Neural cell (in vitro differentiated cells): ENCODE data around the gene ERICH6.

Experiments used
- CTCF ChIP-seq: fragments of 450-650 bp; IDR thresholded peaks from 2 replicates; pipeline ENCODE4 v1.5.1; 2014; ENCODE audit warnings: antibody characterized with exemption, mild to moderate bottlenecking, moderate library complexity; ENCODE audit not compliant: poor library complexity, severe bottlenecking
- EP300 ChIP-seq: fragments of 450-650 bp; conservative IDR thresholded peaks from 2 replicates; pipeline ENCODE4 v1.6.1; 2014; ENCODE audit warnings: antibody characterized with exemption, mild to moderate bottlenecking, moderate library complexity; ENCODE audit not compliant: poor library complexity, severe bottlenecking
- EZH2 ChIP-seq: fragments of 200-600, 300-800 bp; shearing (Covaris generic), sonication (generic); IDR thresholded peaks from 2 replicates; pipeline ENCODE4 v1.6.1; 2014; ENCODE audit warnings: antibody characterized with exemption, low read length, borderline replicate concordance, mild to moderate bottlenecking; ENCODE audit not compliant: insufficient read depth, poor library complexity, severe bottlenecking
- POLR2AphosphoS5 ChIP-seq: IDR thresholded peaks from 2 replicates; pipeline ENCODE4 v1.6.1; 2012
- RAD21 ChIP-seq: fragments of 450-650 bp; conservative IDR thresholded peaks from 2 replicates; pipeline ENCODE4 v1.6.1; 2014; ENCODE audit warnings: antibody characterized with exemption, mild to moderate bottlenecking, moderate library complexity
- TAF1 ChIP-seq: IDR thresholded peaks from 2 replicates; pipeline ENCODE4 v1.6.1; 2012; ENCODE audit warnings: low read depth
- TF ChIP-seq, protein P1 (sequence below): IDR thresholded peaks from 2 replicates; pipeline ENCODE4 v1.6.1; 2012; ENCODE audit warnings: borderline replicate concordance

GRCh38 chr3:150612494-150612893 lies 91.2 kb downstream of the ERICH6 start:
- TF ChIP-seq CTCF: no peak
- no peak for TF ChIP-seq POLR2AphosphoS5
- no peak for TF ChIP-seq TAF1
- no peak for TF ChIP-seq EZH2
- TF ChIP-seq EP300: no peak
- TF ChIP-seq RAD21: no peak
- TF ChIP-seq, protein P1, sequence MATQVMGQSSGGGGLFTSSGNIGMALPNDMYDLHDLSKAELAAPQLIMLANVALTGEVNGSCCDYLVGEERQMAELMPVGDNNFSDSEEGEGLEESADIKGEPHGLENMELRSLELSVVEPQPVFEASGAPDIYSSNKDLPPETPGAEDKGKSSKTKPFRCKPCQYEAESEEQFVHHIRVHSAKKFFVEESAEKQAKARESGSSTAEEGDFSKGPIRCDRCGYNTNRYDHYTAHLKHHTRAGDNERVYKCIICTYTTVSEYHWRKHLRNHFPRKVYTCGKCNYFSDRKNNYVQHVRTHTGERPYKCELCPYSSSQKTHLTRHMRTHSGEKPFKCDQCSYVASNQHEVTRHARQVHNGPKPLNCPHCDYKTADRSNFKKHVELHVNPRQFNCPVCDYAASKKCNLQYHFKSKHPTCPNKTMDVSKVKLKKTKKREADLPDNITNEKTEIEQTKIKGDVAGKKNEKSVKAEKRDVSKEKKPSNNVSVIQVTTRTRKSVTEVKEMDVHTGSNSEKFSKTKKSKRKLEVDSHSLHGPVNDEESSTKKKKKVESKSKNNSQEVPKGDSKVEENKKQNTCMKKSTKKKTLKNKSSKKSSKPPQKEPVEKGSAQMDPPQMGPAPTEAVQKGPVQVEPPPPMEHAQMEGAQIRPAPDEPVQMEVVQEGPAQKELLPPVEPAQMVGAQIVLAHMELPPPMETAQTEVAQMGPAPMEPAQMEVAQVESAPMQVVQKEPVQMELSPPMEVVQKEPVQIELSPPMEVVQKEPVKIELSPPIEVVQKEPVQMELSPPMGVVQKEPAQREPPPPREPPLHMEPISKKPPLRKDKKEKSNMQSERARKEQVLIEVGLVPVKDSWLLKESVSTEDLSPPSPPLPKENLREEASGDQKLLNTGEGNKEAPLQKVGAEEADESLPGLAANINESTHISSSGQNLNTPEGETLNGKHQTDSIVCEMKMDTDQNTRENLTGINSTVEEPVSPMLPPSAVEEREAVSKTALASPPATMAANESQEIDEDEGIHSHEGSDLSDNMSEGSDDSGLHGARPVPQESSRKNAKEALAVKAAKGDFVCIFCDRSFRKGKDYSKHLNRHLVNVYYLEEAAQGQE: no peak
